ENCODE measurements around the gene RAB11FIP4. TPM values are rescaled to one million over a fixed set of nuclear protein-coding genes. Genes with fewer than 3 reads are reported as not detected.
"Not testable (repeated sequence)": the region's sequence is repeated elsewhere in the genome, so short reads cannot be mapped to it uniquely, and the experiment has no call there.

Gene RAB11FIP4
- total and polyA plus RNA-seq, 10 of the 15 experiments (the other 5 are each of a cell fraction or from before 2014, with no cell fraction given) = 1.4 to 27.0 (median 17.6) TPM

DNA sequence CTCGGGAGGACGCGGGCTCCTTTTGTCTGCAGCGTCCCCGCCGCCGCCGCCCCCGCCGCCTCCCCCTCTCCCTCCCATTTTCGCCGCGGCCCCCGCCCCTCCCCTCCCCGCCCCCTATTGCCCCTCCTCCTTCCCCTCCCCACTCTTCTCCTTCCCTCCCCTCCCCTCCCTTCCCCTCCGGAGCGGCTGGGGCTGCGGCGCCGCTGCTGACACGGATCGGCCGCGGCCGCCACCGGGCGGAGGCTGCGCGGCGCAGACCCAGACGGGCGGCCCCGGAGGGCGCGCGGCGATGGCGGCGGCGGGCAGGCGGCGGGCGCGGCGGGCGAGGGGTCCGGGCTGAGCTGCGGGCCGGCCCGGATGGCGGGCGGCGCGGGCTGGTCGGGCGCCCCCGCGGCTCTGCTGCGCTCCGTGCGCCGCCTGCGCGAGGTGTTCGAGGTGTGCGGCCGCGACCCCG, at the start of gene RAB11FIP4 (continued):
- TF ChIP-seq BMI1 (IDR thresholded peaks at IDR 0.05; ENCODE audit: borderline replicate concordance) = no peak
- TF ChIP-seq, protein P1, sequence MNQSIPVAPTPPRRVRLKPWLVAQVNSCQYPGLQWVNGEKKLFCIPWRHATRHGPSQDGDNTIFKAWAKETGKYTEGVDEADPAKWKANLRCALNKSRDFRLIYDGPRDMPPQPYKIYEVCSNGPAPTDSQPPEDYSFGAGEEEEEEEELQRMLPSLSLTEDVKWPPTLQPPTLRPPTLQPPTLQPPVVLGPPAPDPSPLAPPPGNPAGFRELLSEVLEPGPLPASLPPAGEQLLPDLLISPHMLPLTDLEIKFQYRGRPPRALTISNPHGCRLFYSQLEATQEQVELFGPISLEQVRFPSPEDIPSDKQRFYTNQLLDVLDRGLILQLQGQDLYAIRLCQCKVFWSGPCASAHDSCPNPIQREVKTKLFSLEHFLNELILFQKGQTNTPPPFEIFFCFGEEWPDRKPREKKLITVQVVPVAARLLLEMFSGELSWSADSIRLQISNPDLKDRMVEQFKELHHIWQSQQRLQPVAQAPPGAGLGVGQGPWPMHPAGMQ (IDR thresholded peaks at IDR 0.05; ENCODE audit: borderline replicate concordance) = no peak
- TF ChIP-seq CHD1 (IDR thresholded peaks at IDR 0.05; ENCODE audit: low read depth, low read length) = no peak
- TF ChIP-seq NFXL1 (IDR thresholded peaks at IDR 0.05; ENCODE audit: borderline replicate concordance) = no peak
- TF ChIP-seq, protein P2, sequence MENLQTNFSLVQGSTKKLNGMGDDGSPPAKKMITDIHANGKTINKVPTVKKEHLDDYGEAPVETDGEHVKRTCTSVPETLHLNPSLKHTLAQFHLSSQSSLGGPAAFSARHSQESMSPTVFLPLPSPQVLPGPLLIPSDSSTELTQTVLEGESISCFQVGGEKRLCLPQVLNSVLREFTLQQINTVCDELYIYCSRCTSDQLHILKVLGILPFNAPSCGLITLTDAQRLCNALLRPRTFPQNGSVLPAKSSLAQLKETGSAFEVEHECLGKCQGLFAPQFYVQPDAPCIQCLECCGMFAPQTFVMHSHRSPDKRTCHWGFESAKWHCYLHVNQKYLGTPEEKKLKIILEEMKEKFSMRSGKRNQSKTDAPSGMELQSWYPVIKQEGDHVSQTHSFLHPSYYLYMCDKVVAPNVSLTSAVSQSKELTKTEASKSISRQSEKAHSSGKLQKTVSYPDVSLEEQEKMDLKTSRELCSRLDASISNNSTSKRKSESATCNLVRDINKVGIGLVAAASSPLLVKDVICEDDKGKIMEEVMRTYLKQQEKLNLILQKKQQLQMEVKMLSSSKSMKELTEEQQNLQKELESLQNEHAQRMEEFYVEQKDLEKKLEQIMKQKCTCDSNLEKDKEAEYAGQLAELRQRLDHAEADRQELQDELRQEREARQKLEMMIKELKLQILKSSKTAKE (IDR thresholded peaks at IDR 0.05; ENCODE audit: low read depth, poor library complexity, severe bottlenecking) = no peak
- no peak for TF ChIP-seq TAF1 (IDR thresholded peaks at IDR 0.05; ENCODE audit: borderline replicate concordance, low read depth, low read length)

DNA sequence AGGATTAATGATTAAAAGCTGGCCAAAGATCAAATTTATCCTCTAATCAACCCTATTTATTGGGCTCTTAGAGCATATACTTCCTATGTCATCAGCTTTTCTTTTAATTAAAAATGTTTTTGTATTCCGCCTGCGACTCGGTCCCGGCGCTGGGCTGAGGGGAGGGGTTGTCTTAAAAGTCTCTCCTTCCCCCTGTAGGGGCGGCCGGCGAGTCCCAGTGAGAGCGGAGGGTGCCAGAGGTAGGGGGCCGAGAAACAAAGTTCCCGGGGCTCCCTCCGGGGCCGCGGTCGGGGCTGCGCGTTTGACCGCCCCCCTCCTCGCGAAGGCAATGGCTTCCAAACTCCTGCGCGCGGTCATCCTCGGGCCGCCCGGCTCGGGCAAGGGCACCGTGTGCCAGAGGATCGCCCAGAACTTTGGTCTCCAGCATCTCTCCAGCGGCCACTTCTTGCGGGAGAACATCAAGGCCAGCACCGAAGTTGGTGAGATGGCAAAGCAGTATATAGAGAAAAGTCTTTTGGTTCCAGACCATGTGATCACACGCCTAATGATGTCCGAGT, 46.2 kb upstream of the RAB11FIP4 start:
- ATAC-seq; intact Hi-C loops (cut with micrococcal nuclease; ENCODE audit: unreplicated experiment); SMC1A ChIA-PET (ENCODE audit: uncharacterized antibody, unreplicated experiment): not testable (repeated sequence)

More for the DNA sequence above, 46.2 kb upstream of the RAB11FIP4 start:
- H3K27me3 ChIP-seq (replicated peaks in 1 of 2; ENCODE audit: control insufficient read depth in 2 of 2, insufficient read depth in 2 of 2, low read length in 1 of 2); in situ Hi-C loops (cut with MboI); BruUV-seq (replicated peaks); H3K9me3 ChIP-seq (replicated peaks; ENCODE audit: control insufficient read depth, insufficient read depth, low read length); H3K36me3 ChIP-seq (ENCODE audit: control insufficient read depth in 2 of 2, insufficient read depth in 2 of 2, low read length in 1 of 2); H3K79me2 ChIP-seq (ENCODE audit: control insufficient read depth, insufficient read depth, low read length); H3K4me3 ChIP-seq; CTCF ChIA-PET; RAD21 ChIA-PET (ENCODE audit: unreplicated experiment); FAIRE-seq; H3K9ac ChIP-seq (ENCODE audit: control insufficient read depth, insufficient read depth, low read length); H4K20me1 ChIP-seq (ENCODE audit: control insufficient read depth, insufficient read depth); H3K4me1 ChIP-seq (ENCODE audit: control insufficient read depth, insufficient read depth, low read length); DNase-seq (ENCODE audit: low read depth, low spot score); H3K4me2 ChIP-seq (ENCODE audit: control insufficient read depth, insufficient read depth); POLR2A ChIA-PET; H2AFZ ChIP-seq (ENCODE audit: control insufficient read depth, low read depth, low read length); H3K27ac ChIP-seq (ENCODE audit: control insufficient read depth, insufficient read depth): not testable (repeated sequence)
- 98% methylated on average over 13 of the region's 34 CpGs for WGBS (ENCODE audit: insufficient coverage, insufficient replicate concordance, low lambda C conversion rate, missing lambda C conversion rate)
